Lower leg skin (tissue), 4 donors: ENCODE results near the gene STK24. TPM values are rescaled to one million over a fixed set of nuclear protein-coding genes. Genes with fewer than 3 reads are reported as not detected.

ENCODE experiments used
- DNase-seq, 2 donors: peaks; one replicate each; pipeline ENCODE4 v3.0.0-alpha.2; 2019; ENCODE audit warnings: low spot score in 2 of 2
- H3K4me3 ChIP-seq: fragments of 200-600 bp; sonication (generic); 2 replicates; pipeline ENCODE4 v1.5.1; 2017; ENCODE audit warnings: mild to moderate bottlenecking, low read depth; ENCODE audit not compliant: poor library complexity, severe bottlenecking
- POLR2A ChIP-seq, 2 donors: fragments of 450-650 bp; IDR thresholded peaks; one replicate each; pipeline ENCODE4 v1.6.1; 2016 to 2017; ENCODE audit warnings: antibody characterized with exemption in 2 of 2, mild to moderate bottlenecking in 1 of 2, moderate library complexity in 1 of 2
- WGBS, 2 donors: methylation state at CpG; one replicate each; pipeline ENCODE4 v1.1.5; 2018; 5-methylcytosine and 5-hydroxymethylcytosine counted together
- intact Hi-C: fragments of 100-400 bp; cut with DNase I; formaldehyde crosslinking; loops from one replicate; pipeline ENCODE4 v1.15.0; 2023; ENCODE audit warnings: low total_unique reads
- total RNA-seq, 4 donors: library from RNA; depleted of rRNA; stranded (reverse); fragments of >200 nt; gene quantifications; one replicate each; pipeline ENCODE4 v1.1.0, GENCODE V29; 2016
- TF ChIP-seq, protein P1 (sequence below), 3 donors: fragments of 450-650 bp; IDR thresholded peaks; one replicate each; pipeline ENCODE4 v1.5.1; 2016; ENCODE audit warnings: antibody characterized with exemption in 3 of 3, mild to moderate bottlenecking in 3 of 3, moderate library complexity in 2 of 3

The STK24 gene
- total RNA-seq, 4 donors from 2014 or later, result 212 to 281 (median 266) TPM

DNA sequence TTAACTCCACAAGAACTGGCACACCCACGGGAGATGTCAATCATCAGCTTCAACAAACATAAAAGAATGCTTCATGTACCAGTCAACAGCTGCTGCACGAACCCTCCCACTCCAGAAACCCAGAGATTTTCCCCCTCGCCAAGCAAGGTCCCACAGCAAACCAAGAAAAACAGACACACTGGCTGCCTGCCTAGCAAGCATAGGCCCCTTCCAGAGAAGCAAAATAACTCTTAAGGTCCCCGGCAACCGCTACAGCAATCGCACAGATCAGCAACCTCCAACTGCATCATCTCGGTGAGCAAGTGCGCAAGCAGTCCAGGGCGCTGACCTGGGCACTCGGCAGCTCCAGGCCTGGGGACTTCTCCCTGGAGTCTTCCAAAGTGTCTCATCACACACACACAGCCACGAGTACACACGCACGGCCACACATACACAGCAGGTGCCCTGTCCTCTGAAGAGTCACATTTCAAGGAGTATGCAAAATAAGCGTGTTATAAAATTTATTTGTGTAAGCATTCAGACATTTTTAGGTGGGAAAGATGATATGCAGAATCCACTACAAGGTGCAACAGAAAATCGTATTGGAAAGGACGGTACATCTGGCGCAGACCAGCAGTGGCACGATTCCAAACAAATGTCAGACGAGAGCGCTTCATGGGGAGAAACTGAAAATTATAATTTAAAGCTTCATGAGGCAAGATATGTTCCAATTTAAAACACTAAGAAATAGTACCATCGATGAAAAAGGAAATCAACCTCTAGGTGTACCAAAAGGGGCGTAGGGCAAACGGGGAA lies 125.0 kb downstream of the STK24 start:
- no peak for TF ChIP-seq POLR2A (IDR thresholded peaks at IDR 0.05)
- TF ChIP-seq, protein P1, sequence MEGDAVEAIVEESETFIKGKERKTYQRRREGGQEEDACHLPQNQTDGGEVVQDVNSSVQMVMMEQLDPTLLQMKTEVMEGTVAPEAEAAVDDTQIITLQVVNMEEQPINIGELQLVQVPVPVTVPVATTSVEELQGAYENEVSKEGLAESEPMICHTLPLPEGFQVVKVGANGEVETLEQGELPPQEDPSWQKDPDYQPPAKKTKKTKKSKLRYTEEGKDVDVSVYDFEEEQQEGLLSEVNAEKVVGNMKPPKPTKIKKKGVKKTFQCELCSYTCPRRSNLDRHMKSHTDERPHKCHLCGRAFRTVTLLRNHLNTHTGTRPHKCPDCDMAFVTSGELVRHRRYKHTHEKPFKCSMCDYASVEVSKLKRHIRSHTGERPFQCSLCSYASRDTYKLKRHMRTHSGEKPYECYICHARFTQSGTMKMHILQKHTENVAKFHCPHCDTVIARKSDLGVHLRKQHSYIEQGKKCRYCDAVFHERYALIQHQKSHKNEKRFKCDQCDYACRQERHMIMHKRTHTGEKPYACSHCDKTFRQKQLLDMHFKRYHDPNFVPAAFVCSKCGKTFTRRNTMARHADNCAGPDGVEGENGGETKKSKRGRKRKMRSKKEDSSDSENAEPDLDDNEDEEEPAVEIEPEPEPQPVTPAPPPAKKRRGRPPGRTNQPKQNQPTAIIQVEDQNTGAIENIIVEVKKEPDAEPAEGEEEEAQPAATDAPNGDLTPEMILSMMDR (IDR thresholded peaks at IDR 0.05), result no peak
- intact Hi-C loops, result no loop called here
- DNase-seq, result no peak
- no peak overlapping the region for H3K4me3 ChIP-seq
- 71 to 74% methylated on average over 22 to 23 of the region's 23 CpGs for WGBS, 2 donors

DNA sequence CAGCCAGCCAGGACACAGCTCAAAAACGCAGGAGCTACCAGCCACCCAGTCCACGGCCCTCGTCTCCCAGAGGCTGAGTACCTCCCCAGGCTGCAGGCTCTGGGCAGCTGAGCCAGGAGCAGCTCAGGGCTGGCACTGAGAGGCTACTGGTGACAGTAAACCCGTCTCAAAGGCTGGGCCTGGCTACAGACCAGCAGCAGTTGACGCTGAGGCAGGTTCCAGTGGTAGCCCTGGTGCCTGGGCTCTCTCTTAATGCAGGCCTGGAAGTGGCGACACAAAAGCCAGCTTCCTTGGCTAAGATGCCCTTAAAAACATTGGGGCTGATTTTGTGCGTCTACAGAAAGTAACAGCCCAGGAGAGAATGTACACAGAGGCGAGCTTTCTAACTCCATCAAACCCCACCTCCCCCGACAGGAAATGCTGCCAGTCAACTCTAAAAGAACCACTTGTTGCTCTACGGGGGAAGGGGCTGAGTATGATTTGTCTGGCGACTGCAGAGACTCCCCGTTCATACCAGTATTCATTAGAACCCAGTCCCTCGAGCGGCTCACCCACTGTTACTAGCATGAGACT lies 126.3 kb downstream of the STK24 start:
- 62 to 68% methylated on average over 13 to 14 of the region's 14 CpGs for WGBS, 2 donors
- TF ChIP-seq, protein P1 (IDR thresholded peaks at IDR 0.05), result no peak
- intact Hi-C loops, result no loop called here
- no peak for DNase-seq
- H3K4me3 ChIP-seq, result no peak overlapping the region

DNA sequence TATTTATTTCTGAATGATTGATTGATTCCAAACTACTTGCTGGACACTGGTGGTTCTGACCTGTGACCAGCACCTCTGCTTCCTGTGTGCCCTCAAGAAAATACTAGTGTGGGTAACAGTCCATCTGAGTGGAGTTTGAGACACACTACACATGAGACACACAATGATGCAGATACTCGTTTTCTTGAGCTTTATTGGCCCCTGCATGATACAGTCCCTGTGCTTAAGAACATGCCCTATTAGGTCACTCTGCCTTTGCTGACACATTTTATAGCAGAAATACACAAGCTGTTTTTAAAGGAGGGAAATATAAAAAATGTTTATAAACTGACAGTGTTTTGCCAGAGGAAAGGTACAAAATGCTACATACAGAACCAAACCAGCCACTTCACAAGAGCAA lies 126.9 kb downstream of the STK24 start:
- TF ChIP-seq, protein P1 (IDR thresholded peaks at IDR 0.05), result no peak
- no peak for TF ChIP-seq POLR2A (IDR thresholded peaks at IDR 0.05)
- DNase-seq, result no peak
- 26 to 46% methylated on average over 1 of the region's 1 CpG for WGBS, 2 donors
- intact Hi-C loops, result no loop called here
- no peak overlapping the region for H3K4me3 ChIP-seq

DNA sequence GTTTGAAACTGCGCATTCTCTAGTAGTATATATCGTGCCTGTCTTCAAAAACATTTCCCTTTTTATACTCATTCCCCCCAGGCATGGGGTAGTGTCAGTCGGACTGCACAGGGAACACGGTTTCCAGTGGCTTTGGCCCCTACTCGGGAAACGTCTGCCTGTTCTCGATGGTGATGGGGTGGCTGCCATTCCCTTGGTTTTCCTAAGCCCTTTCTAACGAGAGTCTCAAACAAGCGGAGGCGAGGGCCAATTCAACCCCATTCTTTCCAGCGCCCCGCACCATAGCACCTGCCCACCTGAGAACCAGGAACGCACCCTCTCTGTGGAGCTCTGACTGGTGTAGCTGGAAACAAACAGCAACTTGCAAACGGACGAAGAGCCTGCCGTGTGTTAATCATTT lies 127.6 kb downstream of the STK24 start:
- WGBS, 2 donors, result 88 to 89% methylated on average over 16 of the region's 16 CpGs
- TF ChIP-seq POLR2A (IDR thresholded peaks at IDR 0.05), result no peak
- TF ChIP-seq, protein P1 (IDR thresholded peaks at IDR 0.05), result no peak
- intact Hi-C loops, result loop anchor here (5.0 kb wide), 1 partner anchor 223 kb away; no protein-coding TSS in a partner anchor
- H3K4me3 ChIP-seq, result no peak overlapping the region
- no peak for DNase-seq

DNA sequence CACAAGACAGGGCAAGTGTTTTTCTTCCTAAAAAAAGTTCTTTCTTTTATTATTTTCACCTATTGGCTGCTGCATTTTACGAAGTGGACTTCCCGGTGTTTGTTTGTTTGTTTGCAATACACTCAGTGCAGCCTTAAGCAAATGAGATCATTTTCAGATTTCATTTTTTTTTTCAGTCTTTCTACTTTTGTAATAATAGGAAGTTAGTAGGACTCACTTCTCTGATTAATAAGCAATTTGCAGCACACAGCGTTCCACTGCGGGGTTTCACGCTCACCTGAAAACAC lies 128.3 kb downstream of the STK24 start:
- DNase-seq, result no peak
- 85 to 91% methylated on average over 5 of the region's 5 CpGs for WGBS, 2 donors
- no peak for TF ChIP-seq POLR2A (IDR thresholded peaks at IDR 0.05)
- TF ChIP-seq, protein P1 (IDR thresholded peaks at IDR 0.05), result no peak
- no peak overlapping the region for H3K4me3 ChIP-seq
- intact Hi-C loops, result loop anchor here (5.0 kb wide), 1 partner anchor 224 kb away; no protein-coding TSS in a partner anchor
